Trophoblast cell (in vitro differentiated cells and primary cell): Measurements from ENCODE around the gene TPTE2.
"Not testable (repeated sequence)": the region's sequence is repeated elsewhere in the genome, so short reads cannot be mapped to it uniquely, and the experiment has no call there.

ENCODE experiments used
- DNase-seq, 2 donors: peaks; one replicate each; pipeline ENCODE4 v3.0.0-alpha.2; 2016
- H2AFZ ChIP-seq: 2 replicates; pipeline ENCODE4 v1.6.1; 2013; ENCODE audit warnings: low read length, moderate library complexity, mild to moderate bottlenecking; ENCODE audit not compliant: insufficient read depth, poor library complexity
- H2AK5ac ChIP-seq: 2 replicates; pipeline ENCODE4 v1.6.1; 2013; ENCODE audit warnings: mild to moderate bottlenecking, low read length
- H2BK120ac ChIP-seq: 2 replicates; pipeline ENCODE4 v1.6.1; 2013; ENCODE audit warnings: low read length, mild to moderate bottlenecking, moderate library complexity; ENCODE audit not compliant: insufficient read depth, poor library complexity
- H2BK12ac ChIP-seq: 2 replicates; pipeline ENCODE4 v1.6.1; 2013; ENCODE audit warnings: mild to moderate bottlenecking, low read length, moderate library complexity
- H2BK5ac ChIP-seq: 2 replicates; pipeline ENCODE4 v1.6.1; 2013; ENCODE audit warnings: low read length, low read depth, moderate library complexity, mild to moderate bottlenecking; ENCODE audit not compliant: poor library complexity
- H3K14ac ChIP-seq: 2 replicates; pipeline ENCODE4 v1.6.1; 2013; ENCODE audit warnings: mild to moderate bottlenecking, low read length
- H3K18ac ChIP-seq: 2 replicates; pipeline ENCODE4 v1.6.1; 2013; ENCODE audit warnings: mild to moderate bottlenecking, low read length
- H3K23ac ChIP-seq: 2 replicates; pipeline ENCODE4 v1.6.1; 2013; ENCODE audit warnings: low read length
- H3K27ac ChIP-seq: 2 replicates; pipeline ENCODE4 v1.5.1; 2013; ENCODE audit warnings: low read depth, mild to moderate bottlenecking, inconsistent platforms, low read length, moderate library complexity
- H3K27me3 ChIP-seq: 2 replicates; pipeline ENCODE4 v1.6.1; 2013; ENCODE audit warnings: inconsistent platforms, mild to moderate bottlenecking, low read length, moderate library complexity; ENCODE audit not compliant: insufficient read depth
- H3K36me3 ChIP-seq, 2 experiments: 1 replicate in 1 of 2; 2 replicates in 1 of 2; pipeline ENCODE4 v1.6.1; 2013; ENCODE audit warnings: low read length in 2 of 2, mild to moderate bottlenecking in 2 of 2, moderate library complexity in 1 of 2; ENCODE audit not compliant: insufficient read depth in 2 of 2, control insufficient read depth in 1 of 2
- H3K4ac ChIP-seq: 2 replicates; pipeline ENCODE4 v1.6.1; 2013; ENCODE audit warnings: low read depth, mild to moderate bottlenecking, low read length, moderate library complexity
- H3K4me1 ChIP-seq, 2 experiments: 1 replicate in 1 of 2; 2 replicates in 1 of 2; pipeline ENCODE4 v1.6.1; 2013; ENCODE audit warnings: low read length in 2 of 2, mild to moderate bottlenecking in 2 of 2, moderate library complexity in 1 of 2; ENCODE audit not compliant: insufficient read depth in 2 of 2, control insufficient read depth in 1 of 2
- H3K4me2 ChIP-seq: 2 replicates; pipeline ENCODE4 v1.6.1; 2013; ENCODE audit warnings: inconsistent platforms, mild to moderate bottlenecking, low read length, moderate library complexity
- H3K4me3 ChIP-seq: 2 replicates; pipeline ENCODE4 v1.5.1; 2013; ENCODE audit warnings: mild to moderate bottlenecking, low read depth, low read length, inconsistent platforms
- H3K79me1 ChIP-seq: one replicate; pipeline ENCODE4 v1.6.1; 2013; ENCODE audit warnings: low read length
- H3K79me2 ChIP-seq: 2 replicates; pipeline ENCODE4 v1.6.1; 2013; ENCODE audit warnings: low read length, mild to moderate bottlenecking; ENCODE audit not compliant: control insufficient read depth, insufficient read depth, poor library complexity
- H3K9ac ChIP-seq: 2 replicates; pipeline ENCODE4 v1.6.1; 2013; ENCODE audit warnings: mild to moderate bottlenecking, low read length
- H3K9me3 ChIP-seq: 2 replicates; pipeline ENCODE4 v1.6.1; 2013; ENCODE audit warnings: low read depth, mild to moderate bottlenecking, control low read depth, inconsistent platforms, low read length; ENCODE audit not compliant: insufficient read depth
- H4K12ac ChIP-seq: 2 replicates; pipeline ENCODE4 v1.6.1; 2013; ENCODE audit warnings: low read depth, mild to moderate bottlenecking, low read length, moderate library complexity
- H4K8ac ChIP-seq: 2 replicates; pipeline ENCODE4 v1.6.1; 2013; ENCODE audit warnings: low read depth, mild to moderate bottlenecking, low read length, moderate library complexity
- H4K91ac ChIP-seq: one replicate; pipeline ENCODE4 v1.6.1; 2013; ENCODE audit warnings: low read depth, mild to moderate bottlenecking, low read length, moderate library complexity
- WGBS: extraction: QIAGEN DNeasy Blood & Tissue Kit; methylation state at CpG from one replicate; pipeline ENCODE4 v1.1.7; 2013; ENCODE audit warnings: missing lambda C conversion rate; ENCODE audit not compliant: insufficient read length, insufficient coverage; ENCODE audit errors: extremely low coverage; 5-methylcytosine and 5-hydroxymethylcytosine counted together

Gene TPTE2

DNA sequence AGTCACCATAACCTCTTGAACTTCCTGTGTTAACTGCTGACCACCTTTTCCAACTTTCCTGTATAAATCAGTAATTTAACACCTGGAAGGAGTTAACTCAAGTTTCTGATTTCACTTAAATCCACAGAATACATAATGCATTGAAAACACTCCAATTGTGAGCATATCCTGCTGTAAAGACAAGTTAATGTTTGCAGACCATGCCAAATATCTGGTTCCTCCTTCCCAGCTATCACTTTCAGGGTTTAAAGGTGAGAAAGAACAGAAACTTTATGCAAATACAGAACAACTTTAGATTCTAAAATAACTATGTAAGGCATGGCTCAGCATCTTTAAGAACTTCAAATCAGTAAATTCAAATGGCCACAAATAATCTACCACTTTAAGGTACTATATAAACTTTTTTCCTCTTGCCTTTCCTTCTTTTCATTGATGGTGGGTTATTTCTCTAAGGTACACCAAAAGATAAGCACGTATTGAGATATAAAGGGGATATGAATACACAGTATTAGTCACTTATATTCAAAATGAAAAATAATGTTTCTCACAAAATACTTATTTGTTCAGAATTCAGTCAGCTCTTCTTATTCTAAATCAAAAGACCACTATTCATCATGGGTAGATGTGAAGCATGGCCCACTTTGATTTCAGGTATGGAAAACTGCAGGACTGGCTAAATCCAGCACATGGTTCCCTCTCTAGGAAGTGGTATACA is 6.6 kb upstream of the TPTE2 start:
- H2BK5ac ChIP-seq: no peak overlapping the region
- no peak overlapping the region for H3K23ac ChIP-seq
- DNase-seq: no peak
- no peaks in the 10 kb centered on the region for H3K36me3 ChIP-seq
- no peak overlapping the region for H2BK12ac ChIP-seq
- H3K4me3 ChIP-seq: no peak overlapping the region
- no peak overlapping the region for H3K4ac ChIP-seq
- no peaks in the 10 kb centered on the region for H3K4me1 ChIP-seq
- H3K27ac ChIP-seq: no peak overlapping the region
- no peaks in the 10 kb centered on the region for H3K79me1 ChIP-seq
- no peak overlapping the region for H4K12ac ChIP-seq
- no peak overlapping the region for H3K9ac ChIP-seq
- no peak overlapping the region for H2AFZ ChIP-seq
- H3K14ac ChIP-seq: no peak overlapping the region
- whole genome bisulfite sequencing: no CpG with 5 or more reads among the region's 1 CpG
- H4K8ac ChIP-seq: no peak overlapping the region
- no peak overlapping the region for H2AK5ac ChIP-seq
- H3K79me2 ChIP-seq: no peaks in the 10 kb centered on the region
- H4K91ac ChIP-seq: no peak overlapping the region
- H3K27me3 ChIP-seq: no peaks in the 10 kb centered on the region
- H3K4me2 ChIP-seq: no peak overlapping the region
- H2BK120ac ChIP-seq: no peak overlapping the region
- H3K18ac ChIP-seq: no peak overlapping the region
- peaks cover 13% of the 10 kb centered on the region for H3K9me3 ChIP-seq

DNA sequence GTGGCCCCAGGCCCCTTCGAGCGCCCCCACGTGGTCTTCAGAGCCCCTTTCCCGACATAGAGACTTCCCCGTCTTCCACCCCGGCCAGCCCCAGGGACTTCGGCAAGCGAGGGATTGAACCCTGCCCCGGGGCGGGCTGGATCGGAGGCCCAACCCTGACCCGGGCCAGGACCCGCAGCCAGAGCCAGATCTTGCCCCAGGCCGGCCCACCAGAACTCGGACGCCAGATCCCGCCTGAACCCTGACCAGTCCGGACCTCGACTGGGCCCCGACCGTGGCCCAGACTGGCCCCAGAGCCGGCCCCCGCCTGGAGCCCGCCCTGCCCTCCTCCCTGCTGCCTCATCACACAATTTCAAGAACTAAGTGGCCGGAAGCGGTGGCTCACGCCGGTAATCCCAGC is 253 bp upstream of the TPTE2 start:
- Histone ChIP-seq H3K4me2 (no peak overlapping the region), H4K91ac (no peak overlapping the region), H3K9me3 (peaks cover 26% of the 10 kb centered on the region), H3K36me3 (no peaks in the 10 kb centered on the region), H3K4ac (no peak overlapping the region), H3K27ac (no peak overlapping the region), H3K79me2 (no peaks in the 10 kb centered on the region), H3K4me1 (no peaks in the 10 kb centered on the region), H4K8ac (no peak overlapping the region), H3K18ac (no peak overlapping the region), H3K14ac (no peak overlapping the region), H3K23ac (no peak overlapping the region), H2BK12ac (no peak overlapping the region), H4K12ac (no peak overlapping the region), H2AK5ac (no peak overlapping the region), H3K79me1 (no peaks in the 10 kb centered on the region), H3K9ac (no peak overlapping the region), H2AFZ (no peak overlapping the region), H3K27me3 (no peaks in the 10 kb centered on the region), H2BK120ac (no peak overlapping the region), H2BK5ac (no peak overlapping the region), H3K4me3 (no peak overlapping the region)
- no CpG with 5 or more reads among the region's 28 CpGs for WGBS
- DNase-seq: no peak

DNA sequence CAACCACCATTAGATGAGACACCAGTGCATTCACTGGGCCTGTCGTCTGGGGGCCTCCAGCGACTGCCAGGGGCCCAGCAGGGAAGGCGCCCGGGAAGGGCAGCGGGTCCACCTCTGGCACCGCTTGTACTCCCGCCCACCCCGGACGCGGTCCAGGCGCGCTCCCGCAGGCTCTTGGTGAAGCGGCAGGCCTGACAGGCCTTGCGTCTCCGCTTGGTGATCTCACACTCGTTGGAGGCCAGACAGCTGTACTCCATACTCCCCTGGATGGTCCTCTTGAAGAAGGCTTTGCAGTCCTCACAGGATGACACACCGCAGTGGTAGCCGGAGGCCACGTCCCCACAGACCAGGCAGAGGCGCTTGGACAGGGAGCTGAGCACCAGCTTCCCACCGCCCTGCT is 660 bp downstream of the TPTE2 start:
- H2BK5ac ChIP-seq, H4K8ac ChIP-seq, H4K12ac ChIP-seq, H3K18ac ChIP-seq, H3K14ac ChIP-seq, H4K91ac ChIP-seq, H3K79me2 ChIP-seq, H3K27ac ChIP-seq, H2BK120ac ChIP-seq, H2AK5ac ChIP-seq, H3K9ac ChIP-seq, H2BK12ac ChIP-seq, H3K4me1 ChIP-seq, H3K79me1 ChIP-seq, H2AFZ ChIP-seq, H3K27me3 ChIP-seq, H3K4me2 ChIP-seq, H3K4me3 ChIP-seq, DNase-seq, H3K36me3 ChIP-seq, H3K23ac ChIP-seq, H3K4ac ChIP-seq: not testable (repeated sequence)
- peaks cover 26% of the 10 kb centered on the region for H3K9me3 ChIP-seq
- no CpG with 5 or more reads among the region's 22 CpGs for WGBS

DNA sequence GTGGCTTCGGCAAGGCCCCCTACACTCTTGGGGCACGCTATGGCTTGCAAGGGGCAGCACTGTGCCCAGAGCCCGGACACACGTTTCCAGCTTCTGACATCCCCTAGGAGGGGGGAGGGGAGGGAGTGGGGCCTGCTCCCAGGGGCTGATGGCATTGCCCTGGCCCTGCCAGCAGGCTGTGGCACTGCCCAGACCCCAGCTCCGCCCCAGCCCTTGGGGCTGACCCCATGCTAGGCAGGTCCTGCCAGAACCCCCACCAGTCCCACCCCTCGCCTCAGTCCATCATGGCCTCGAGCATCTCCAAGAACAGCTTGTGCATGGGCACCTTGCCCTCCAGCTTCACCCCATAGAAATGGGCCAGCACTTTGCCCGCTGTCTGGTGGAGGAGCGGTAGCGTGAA is 1.6 kb downstream of the TPTE2 start:
- not testable (repeated sequence) for H3K23ac ChIP-seq, H3K4ac ChIP-seq, H3K79me1 ChIP-seq, H2BK5ac ChIP-seq, H2BK12ac ChIP-seq, H2AK5ac ChIP-seq, H2BK120ac ChIP-seq, H4K8ac ChIP-seq, H3K4me3 ChIP-seq, H4K91ac ChIP-seq, H3K27me3 ChIP-seq, H2AFZ ChIP-seq, H3K27ac ChIP-seq, H4K12ac ChIP-seq, H3K4me1 ChIP-seq, DNase-seq, H3K36me3 ChIP-seq, H3K18ac ChIP-seq, H3K14ac ChIP-seq, H3K79me2 ChIP-seq, H3K4me2 ChIP-seq, H3K9ac ChIP-seq
- no CpG with 5 or more reads among the region's 10 CpGs for WGBS
- H3K9me3 ChIP-seq: peaks cover 23% of the 10 kb centered on the region
